Kidney (tissue), 14 donors: ENCODE results near the gene OR2Y1. TPM values are rescaled to one million over a fixed set of nuclear protein-coding genes. Genes with fewer than 3 reads are reported as not detected.

Source experiments
- DNase-seq, 5 donors: peaks; one replicate each; pipeline ENCODE4 v3.0.0-alpha.2; 2013 to 2020
- FAIRE-seq: peaks from 2 replicates; lab custom pipeline; 2012; peaks lifted over from hg19 to GRCh38; lab: Jason Lieb, UNC
- H3K27ac ChIP-seq, 2 donors: one replicate each; pipeline ENCODE4 v1.7.0; 2013; ENCODE audit warnings: low read depth in 2 of 2, low read length in 2 of 2, inconsistent platforms in 1 of 2
- H3K27me3 ChIP-seq: one replicate; pipeline ENCODE4 v1.7.1; 2013; ENCODE audit warnings: low read length, inconsistent platforms; ENCODE audit not compliant: control insufficient read depth, insufficient read depth
- H3K36me3 ChIP-seq, 3 donors: one replicate each; pipeline versions ENCODE4 v1.7.0 to v1.7.1; 2013; ENCODE audit warnings: low read length in 3 of 3, control low read depth in 1 of 3, inconsistent platforms in 1 of 3; ENCODE audit not compliant: insufficient read depth in 3 of 3, control insufficient read depth in 2 of 3
- H3K4me1 ChIP-seq, 3 donors: one replicate each; pipeline versions ENCODE4 v1.7.0 to v1.7.1; 2013; ENCODE audit warnings: low read length in 3 of 3, inconsistent platforms in 1 of 3, low read depth in 1 of 3; ENCODE audit not compliant: control insufficient read depth in 2 of 3, insufficient read depth in 2 of 3
- H3K4me3 ChIP-seq, 3 donors: one replicate each; pipeline versions ENCODE4 v1.7.0 to v1.8.1; 2013; ENCODE audit warnings: low read length in 3 of 3, control low read depth in 1 of 3, inconsistent platforms in 1 of 3
- H3K9ac ChIP-seq, 3 donors: one replicate each; pipeline versions ENCODE4 v1.7.0 to v1.7.1; 2013; ENCODE audit warnings: low read length in 3 of 3, control low read depth in 1 of 3, inconsistent platforms in 1 of 3
- H3K9me3 ChIP-seq, 3 donors: one replicate each; pipeline versions ENCODE4 v1.7.0 to v1.7.1; 2013; ENCODE audit warnings: low read length in 3 of 3, control low read depth in 1 of 3, inconsistent platforms in 1 of 3; ENCODE audit not compliant: control insufficient read depth in 2 of 3, insufficient read depth in 1 of 3
- CTCF ChIP-seq: IDR thresholded peaks from 3 replicates; pipeline ENCODE4 v1.5.1; 2012; ENCODE audit warnings: mild to moderate bottlenecking, moderate library complexity, borderline replicate concordance; ENCODE audit not compliant: insufficient read depth; ENCODE audit errors: extremely low read depth
- intact Hi-C: fragments of 100-400 bp; cut with DNase I; formaldehyde crosslinking; loops from one replicate; pipeline ENCODE4 v1.11.1; 2022
- polyA plus RNA-seq: library from polyadenylated mRNA; stranded (reverse); fragments of 350-450 nt; fragmentation: Illumina TruSeq; extraction: RNeasy Lipid Tissue Mini Kit (QIAGEN cat#74804); gene quantifications from one replicate; pipeline ENCODE4 v1.2.3, GENCODE V29; 2014; ENCODE audit warnings: low read depth, low replicate concordance; ENCODE audit not compliant: insufficient read depth
- total RNA-seq: library from RNA; stranded (reverse); fragmentation: NEBNext Ultra II Directional; extraction: Animal tissue kit (Norgen Biotek cat#: 25700); gene quantifications from one replicate; pipeline ENCODE4 v1.2.1, GENCODE V29; 2021
- donor health status: control.
- donor health status: control.
- donor health status: control.
- donor health status: control.
- donor health status: control.
- donor health status: DM: yes; HTN: yes; CAD: no.
- donor health status: Normal renal cell carcinoma (clear cell type).

Gene OR2Y1
- total and polyA plus RNA-seq, 2 donors from 2014 or later: not detected

- Histone ChIP-seq H3K27ac (no peak overlapping the region), H3K9ac (no peak overlapping the region), H3K9me3 (peaks cover 0 to 6% (median 0%) of the 10 kb centered on the region in 3 donors), H3K4me3 (no peak overlapping the region), H3K27me3 (no peaks in the 10 kb centered on the region), H3K36me3 (no peaks in the 10 kb centered on the region), H3K4me1 (no peaks in the 10 kb centered on the region)
- intact Hi-C loops: no loop called here
- DNase-seq (no peak), FAIRE-seq (no peak)
- no peak for TF ChIP-seq CTCF
Measured at GRCh38 chr5:180775624-180776023, 35.8 kb upstream of the OR2Y1 start.

GRCh38 chr5:180771839-180772238 lies 32.0 kb upstream of the OR2Y1 start:
- no peaks in the 10 kb centered on the region for H3K36me3 ChIP-seq
- TF ChIP-seq CTCF: no peak
- intact Hi-C loops: no loop called here
- FAIRE-seq: no peak
- no peak overlapping the region for H3K4me3 ChIP-seq
- no peak overlapping the region for H3K27ac ChIP-seq
- no peak for DNase-seq
- H3K9ac ChIP-seq: no peak overlapping the region
- H3K9me3 ChIP-seq: peaks cover 0 to 6% (median 0%) of the 10 kb centered on the region in 3 donors
- H3K4me1 ChIP-seq: no peaks in the 10 kb centered on the region
- no peaks in the 10 kb centered on the region for H3K27me3 ChIP-seq

GRCh38 chr5:180769821-180770220 lies 30.0 kb upstream of the OR2Y1 start:
- H3K27me3 ChIP-seq: no peaks in the 10 kb centered on the region
- H3K4me1 ChIP-seq: no peaks in the 10 kb centered on the region
- no peak for TF ChIP-seq CTCF
- intact Hi-C loops: no loop called here
- H3K36me3 ChIP-seq: no peaks in the 10 kb centered on the region
- H3K9me3 ChIP-seq: peaks cover 0 to 6% (median 0%) of the 10 kb centered on the region in 3 donors
- H3K4me3 ChIP-seq: no peak overlapping the region
- FAIRE-seq: no peak
- no peak overlapping the region for H3K9ac ChIP-seq
- H3K27ac ChIP-seq: no peak overlapping the region
- DNase-seq: no peak

- Histone ChIP-seq H3K27me3 (no peaks in the 10 kb centered on the region), H3K36me3 (no peaks in the 10 kb centered on the region), H3K4me1 (no peaks in the 10 kb centered on the region), H3K9me3 (peaks cover 0 to 4% (median 3%) of the 10 kb centered on the region in 3 donors), H3K9ac (no peak overlapping the region), H3K27ac (no peak overlapping the region), H3K4me3 (no peak overlapping the region)
- no peak for TF ChIP-seq CTCF
- FAIRE-seq (no peak), DNase-seq (no peak)
- intact Hi-C loops: no loop called here
Measured at GRCh38 chr5:180755601-180756000, 15.7 kb upstream of the OR2Y1 start.
